GM21423 (cell line): ENCODE results near the gene FOXE3.

Experiments
- ATAC-seq: cut with Tn5 transposase; IDR thresholded peaks from one replicate; pipeline ENCODE4 v1.9.1; 2021; ENCODE audit warnings: mild to moderate bottlenecking, moderate library complexity; ENCODE audit not compliant: unreplicated experiment

The FOXE3 gene

DNA sequence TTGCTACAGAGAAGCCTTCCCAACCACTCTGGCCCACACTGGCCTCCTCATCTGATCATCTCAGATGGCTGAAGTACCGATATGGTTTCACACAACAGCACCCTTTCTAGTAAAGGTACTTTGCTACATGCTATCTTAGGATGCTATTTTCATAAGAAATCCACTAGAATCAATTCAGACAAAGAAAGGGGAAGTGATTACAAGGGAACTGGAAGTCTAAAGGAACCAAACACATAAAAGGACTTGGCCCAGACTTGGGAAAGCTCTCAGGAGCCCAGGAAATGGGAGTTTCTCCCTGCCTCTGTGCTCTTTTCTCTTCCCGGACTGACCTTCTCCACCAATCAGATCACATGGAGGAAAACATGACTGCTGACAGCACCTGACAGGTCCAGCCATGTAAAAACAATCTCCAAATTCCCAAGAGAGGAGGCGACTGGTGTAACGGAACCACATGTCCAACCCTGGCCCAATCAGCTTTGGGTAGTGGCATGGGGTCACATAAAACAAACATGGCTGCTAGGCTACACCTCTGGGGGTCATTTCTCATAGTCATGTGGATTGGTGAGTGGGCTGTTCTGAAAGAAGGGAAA lies 12.7 kb upstream of the FOXE3 start:
- no peak for ATAC-seq

GRCh38 chr1:47405697-47406096 lies 10.4 kb upstream of the FOXE3 start:
- no peak for ATAC-seq

GRCh38 chr1:47406966-47407365 lies 9.1 kb upstream of the FOXE3 start:
- no peak for ATAC-seq

DNA sequence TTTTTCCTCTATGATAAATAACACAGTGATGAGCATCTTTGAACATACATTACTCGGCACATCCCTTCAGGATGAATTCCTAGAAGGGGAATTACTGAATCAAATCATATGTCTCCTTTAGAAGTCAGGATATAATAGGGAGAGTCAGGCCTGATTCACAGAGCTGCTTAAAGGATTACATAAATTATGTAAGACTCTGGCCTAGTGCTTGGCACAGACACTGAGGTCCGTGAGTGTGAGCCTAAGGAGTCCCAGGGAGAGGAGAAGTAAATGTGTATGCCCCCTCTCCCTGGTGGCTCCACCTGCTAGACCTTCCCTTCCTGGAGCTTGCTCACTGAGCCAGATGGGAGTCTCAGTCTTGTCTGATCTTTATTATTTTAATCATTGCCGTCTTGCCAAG lies 8.6 kb upstream of the FOXE3 start:
- no peak for ATAC-seq

GRCh38 chr1:47409311-47410067 lies 6.6 kb upstream of the FOXE3 start:
- ATAC-seq: no peak

DNA sequence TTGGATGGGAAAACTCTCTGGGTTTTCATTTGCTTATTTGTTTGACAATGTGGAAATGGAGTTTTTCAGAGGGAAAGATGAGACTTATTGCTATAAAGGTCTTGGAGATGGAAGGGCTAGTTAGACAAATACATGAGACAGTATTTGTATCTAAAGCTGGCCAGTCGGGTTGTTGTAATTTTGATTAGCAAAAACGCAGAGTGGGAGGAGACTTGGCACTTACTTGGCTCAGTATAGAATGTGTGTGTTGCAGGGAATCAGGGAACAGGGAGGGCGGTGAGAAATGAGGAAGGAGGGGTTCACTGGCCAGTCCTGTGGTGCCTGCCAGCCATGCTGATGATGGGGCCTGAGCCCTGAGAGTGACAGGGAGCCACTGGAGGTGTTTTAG lies 6.0 kb upstream of the FOXE3 start:
- no peak for ATAC-seq

- ATAC-seq: no peak
Observed at GRCh38 chr1:47411436-47411835, 4.6 kb upstream of the FOXE3 start.

- no peak for ATAC-seq
Observed at GRCh38 chr1:47412437-47412836, 3.6 kb upstream of the FOXE3 start.

DNA sequence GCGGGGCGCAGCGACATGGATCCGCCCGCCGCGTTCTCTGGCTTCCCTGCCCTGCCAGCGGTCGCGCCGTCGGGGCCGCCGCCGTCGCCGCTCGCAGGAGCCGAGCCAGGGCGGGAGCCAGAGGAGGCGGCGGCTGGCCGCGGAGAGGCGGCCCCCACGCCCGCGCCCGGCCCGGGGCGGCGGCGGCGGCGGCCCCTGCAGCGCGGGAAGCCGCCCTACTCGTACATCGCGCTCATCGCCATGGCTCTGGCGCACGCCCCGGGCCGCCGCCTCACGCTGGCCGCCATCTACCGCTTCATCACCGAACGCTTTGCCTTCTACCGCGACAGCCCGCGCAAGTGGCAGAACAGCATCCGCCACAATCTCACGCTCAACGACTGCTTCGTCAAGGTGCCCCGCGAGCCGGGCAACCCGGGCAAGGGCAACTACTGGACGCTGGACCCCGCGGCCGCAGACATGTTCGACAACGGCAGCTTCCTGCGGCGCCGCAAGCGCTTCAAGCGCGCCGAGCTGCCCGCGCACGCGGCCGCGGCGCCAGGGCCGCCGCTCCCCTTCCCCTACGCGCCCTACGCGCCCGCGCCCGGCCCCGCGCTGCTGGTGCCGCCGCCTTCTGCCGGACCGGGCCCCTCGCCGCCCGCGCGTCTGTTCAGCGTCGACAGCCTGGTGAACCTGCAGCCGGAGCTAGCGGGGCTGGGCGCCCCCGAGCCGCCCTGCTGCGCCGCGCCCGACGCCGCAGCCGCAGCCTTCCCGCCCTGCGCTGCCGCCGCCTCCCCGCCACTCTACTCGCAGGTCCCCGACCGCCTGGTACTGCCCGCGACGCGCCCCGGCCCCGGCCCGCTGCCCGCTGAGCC lies 459 bp downstream of the FOXE3 start:
- no peak for ATAC-seq

- no peak for ATAC-seq
Observed at GRCh38 chr1:47417170-47418044, 1.3 kb downstream of the FOXE3 start.

- ATAC-seq: no peak
Observed at GRCh38 chr1:47418122-47418521, 2.0 kb downstream of the FOXE3 start.

GRCh38 chr1:47418681-47419325 lies 2.7 kb downstream of the FOXE3 start:
- no peak for ATAC-seq

DNA sequence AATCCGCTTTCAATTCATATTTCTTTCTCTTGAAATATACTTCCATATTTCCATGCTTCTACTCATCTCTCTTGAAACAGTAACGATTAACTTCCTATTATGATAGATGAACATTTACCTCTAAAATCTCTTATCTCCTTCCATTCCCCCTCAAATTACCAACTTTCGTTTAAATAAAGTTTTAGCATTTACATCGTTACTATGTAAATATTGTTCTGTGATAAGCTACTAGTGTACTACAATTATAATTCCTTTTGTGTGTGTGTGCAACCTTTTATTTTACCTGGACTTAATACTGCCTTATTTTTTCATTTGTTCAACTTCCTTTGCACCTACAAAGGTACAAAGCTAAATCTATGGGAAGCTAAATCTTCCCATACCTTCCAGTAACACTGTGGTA lies 4.5 kb downstream of the FOXE3 start:
- no peak for ATAC-seq

DNA sequence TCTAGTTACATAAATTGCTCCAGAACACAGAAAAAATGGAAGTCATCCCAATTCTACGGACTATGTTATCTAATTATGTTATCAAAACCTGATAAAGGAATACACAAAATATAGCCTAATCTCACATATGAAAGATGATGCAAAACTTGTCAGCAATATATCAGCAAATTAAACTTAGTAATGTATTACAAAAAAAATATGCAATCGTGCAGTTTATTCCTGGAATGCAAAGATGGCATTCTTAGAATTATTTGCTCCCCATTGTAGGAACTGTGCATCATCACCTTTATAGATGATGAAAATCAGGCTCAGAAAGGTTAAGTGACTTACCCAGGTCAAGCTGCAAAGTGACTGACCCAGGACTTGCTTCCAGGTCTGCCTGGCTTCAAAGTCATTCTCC lies 7.8 kb downstream of the FOXE3 start:
- no peak for ATAC-seq

DNA sequence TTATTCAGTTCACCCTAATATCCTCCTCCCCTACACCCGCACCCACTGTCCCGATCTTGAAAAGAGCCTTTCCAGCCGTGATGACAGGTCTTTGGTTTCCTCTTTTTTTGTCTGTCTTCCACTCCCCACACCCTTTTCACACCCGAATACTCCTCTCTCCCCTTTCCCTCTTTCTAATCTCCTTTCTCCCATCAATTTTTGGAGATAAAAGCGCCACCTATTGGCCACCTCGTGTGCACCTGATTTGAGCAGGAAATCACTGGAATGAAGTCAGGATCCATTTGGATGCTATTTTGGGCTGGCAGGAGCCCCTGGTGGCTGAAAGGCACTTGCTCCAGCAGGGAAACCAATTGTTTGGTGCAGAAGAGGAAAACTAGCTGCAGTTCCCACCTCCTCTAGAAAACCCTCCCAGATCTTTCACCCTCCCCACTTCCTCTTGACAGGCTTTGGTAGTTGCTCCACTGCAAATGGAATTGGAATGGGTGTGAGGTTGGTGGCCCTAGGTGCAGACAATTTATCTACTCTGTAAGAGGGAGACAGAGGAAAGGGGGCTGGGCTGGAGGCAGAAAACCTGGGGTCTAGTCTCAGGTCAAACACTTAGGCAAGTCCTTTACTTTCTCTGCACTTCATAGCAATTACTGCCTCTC lies 8.4 kb downstream of the FOXE3 start:
- ATAC-seq: no peak

- ATAC-seq: no peak
Observed at GRCh38 chr1:47431534-47431933, 15.4 kb downstream of the FOXE3 start.

DNA sequence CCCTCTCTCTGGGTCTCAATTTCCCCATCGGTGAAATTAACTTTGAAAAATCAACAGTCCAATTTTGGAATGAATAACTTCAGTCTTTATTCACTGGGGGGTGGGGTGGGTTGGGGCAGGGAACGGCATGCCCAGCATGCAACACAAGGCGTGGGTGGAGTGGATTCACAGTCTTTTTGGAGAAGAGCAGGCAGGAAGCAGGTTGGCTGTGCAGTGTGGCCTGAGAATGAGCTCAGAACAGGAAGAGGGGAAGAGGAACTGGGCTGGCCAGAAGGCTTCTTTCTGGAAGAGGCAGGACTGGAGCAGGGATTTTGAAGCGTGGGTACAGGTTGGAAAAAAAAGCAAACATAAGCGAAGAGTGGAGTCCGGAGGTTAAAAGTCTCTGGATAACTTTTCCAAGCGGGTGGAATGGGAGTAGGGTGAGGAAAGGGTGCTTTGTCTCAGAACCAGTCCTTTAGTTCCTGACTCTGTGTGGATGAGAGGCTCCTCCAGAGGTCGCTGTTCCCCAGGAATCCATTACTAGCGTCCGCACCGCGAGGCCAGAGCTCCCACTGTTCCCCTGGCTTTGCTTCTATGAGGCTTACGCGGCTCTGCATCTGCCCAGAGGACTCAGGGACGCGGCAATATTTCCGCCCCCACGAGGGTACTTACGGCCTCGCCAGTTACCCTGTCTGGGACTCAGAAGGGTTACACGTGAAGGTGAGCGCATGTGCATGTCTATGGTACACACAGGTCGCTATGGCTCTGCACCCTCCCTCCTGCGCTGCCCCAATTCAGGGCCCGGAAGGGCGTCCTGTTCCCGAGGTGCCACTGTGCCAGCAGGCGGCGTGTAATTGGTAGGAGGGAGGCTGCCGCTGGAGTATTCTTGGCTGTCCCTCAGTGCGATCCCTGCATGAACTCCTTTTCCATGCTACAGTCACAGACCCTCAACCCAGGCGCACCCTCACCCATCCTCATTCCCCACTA lies 16.3 kb downstream of the FOXE3 start:
- peak; percentile 36 for ATAC-seq

- no peak for ATAC-seq
Observed at GRCh38 chr1:47433037-47433421, 16.9 kb downstream of the FOXE3 start.
